C4-2B (cell line): ENCODE data around the gene CD274.

Experiments
- CTCF ChIP-seq: fragments of 450-650 bp; conservative IDR thresholded peaks from 2 replicates; pipeline ENCODE4 v1.5.1; 2017; ENCODE audit warnings: mild to moderate bottlenecking
- ZFX ChIP-seq: fragments of 450-650 bp; IDR thresholded peaks from 2 replicates; pipeline ENCODE4 v1.6.1; 2017

- TF ChIP-seq CTCF: no peak
- no peak for TF ChIP-seq ZFX
Measured at GRCh38 chr9:5436441-5436840, 13.9 kb upstream of the CD274 start.
